Type B pancreatic cell (in vitro differentiated cells): ENCODE measurements around the gene TMEM141. TPM values are rescaled to one million over a fixed set of nuclear protein-coding genes. Genes with fewer than 3 reads are reported as not detected.
"Not testable (repeated sequence)": the region's sequence is repeated elsewhere in the genome, so short reads cannot be mapped to it uniquely, and the experiment has no call there.

Experiments
- DNase-seq: peaks from one replicate; pipeline ENCODE4 v3.0.0; 2021; ENCODE audit warnings: mixed read lengths; ENCODE audit not compliant: unreplicated experiment; ENCODE audit errors: extremely low spot score
- H3K27ac Mint-ChIP-seq: 2 replicates; pipeline ENCODE4 v1.8.0; 2021; ENCODE audit warnings: mild to moderate bottlenecking, mixed read lengths
- H3K27me3 Mint-ChIP-seq: 2 replicates; pipeline ENCODE4 v1.8.0; 2021; ENCODE audit warnings: mixed read lengths
- H3K36me3 Mint-ChIP-seq: 2 replicates; pipeline ENCODE4 v1.8.0; 2021; ENCODE audit warnings: mixed read lengths
- H3K4me1 Mint-ChIP-seq: one replicate; pipeline ENCODE4 v1.8.0; 2021; ENCODE audit warnings: mixed read lengths; ENCODE audit not compliant: unreplicated experiment
- H3K4me3 Mint-ChIP-seq: 2 replicates; pipeline ENCODE4 v1.8.0; 2021; ENCODE audit warnings: mild to moderate bottlenecking, mixed read lengths
- H3K9me3 Mint-ChIP-seq: 2 replicates; pipeline ENCODE4 v1.8.0; 2021; ENCODE audit warnings: mixed read lengths
- CTCF ChIP-seq: fragments of 200-600 bp; sonication (generic); conservative IDR thresholded peaks from 2 replicates; pipeline ENCODE4 v1.5.0; 2021; ENCODE audit warnings: antibody characterized with exemption, mild to moderate bottlenecking
- total RNA-seq: library from RNA; stranded (reverse); gene quantifications from 2 replicates; pipeline ENCODE4 v1.2.1, GENCODE V29; 2021; ENCODE audit warnings: low replicate concordance

Gene TMEM141
- total RNA-seq, 1 donor from 2014 or later = 62.3 TPM

- TF ChIP-seq CTCF = no peak
- peaks cover 7% of the 10 kb centered on the region for H3K4me1 Mint-ChIP-seq
- no peak overlapping the region for H3K27ac Mint-ChIP-seq
- peaks cover 13% of the 10 kb centered on the region for H3K27me3 Mint-ChIP-seq
- no peak overlapping the region for H3K4me3 Mint-ChIP-seq
- no peaks in the 10 kb centered on the region for H3K36me3 Mint-ChIP-seq
- H3K9me3 Mint-ChIP-seq = no peaks in the 10 kb centered on the region
- DNase-seq = no peak
These were observed 26.1 kb upstream of the TMEM141 start for GRCh38 chr9:136765041-136765440.

- peaks cover 13% of the 10 kb centered on the region for H3K27me3 Mint-ChIP-seq
- not testable (repeated sequence) for H3K9me3 Mint-ChIP-seq, H3K4me3 Mint-ChIP-seq, H3K4me1 Mint-ChIP-seq, H3K36me3 Mint-ChIP-seq, H3K27ac Mint-ChIP-seq, DNase-seq
These were observed 25.3 kb upstream of the TMEM141 start for GRCh38 chr9:136765745-136766409.

- not testable (repeated sequence) for DNase-seq, H3K4me3 Mint-ChIP-seq
- peaks cover 13% of the 10 kb centered on the region for H3K27me3 Mint-ChIP-seq
These were observed 24.6 kb upstream of the TMEM141 start for GRCh38 chr9:136766410-136767120.

GRCh38 chr9:136769710-136770191, 21.4 kb upstream of the TMEM141 start:
- TF ChIP-seq CTCF = peak; percentile 68
- Mint-ChIP-seq H3K36me3 (no peaks in the 10 kb centered on the region), H3K27ac (no peak overlapping the region), H3K4me1 (no peaks in the 10 kb centered on the region), H3K4me3 (no peak overlapping the region), H3K27me3 (peaks cover 13% of the 10 kb centered on the region), H3K9me3 (peaks cover 5% of the 10 kb centered on the region)
- DNase-seq = no peak

More at GRCh38 chr9:136766410-136767120, 24.6 kb upstream of the TMEM141 start:
- H3K4me1 Mint-ChIP-seq, H3K9me3 Mint-ChIP-seq, H3K36me3 Mint-ChIP-seq: not testable (repeated sequence)
- peak; percentile 72 for TF ChIP-seq CTCF
- peak overlapping the region; percentile 5 for H3K27ac Mint-ChIP-seq

GRCh38 chr9:136771907-136772415, 19.2 kb upstream of the TMEM141 start:
- no peak overlapping the region for H3K27ac Mint-ChIP-seq
- H3K27me3 Mint-ChIP-seq = peaks cover 11% of the 10 kb centered on the region
- H3K9me3 Mint-ChIP-seq = peaks cover 5% of the 10 kb centered on the region
- H3K4me3 Mint-ChIP-seq = no peak overlapping the region
- no peaks in the 10 kb centered on the region for H3K36me3 Mint-ChIP-seq
- no peak for DNase-seq
- peaks cover 2% of the 10 kb centered on the region for H3K4me1 Mint-ChIP-seq
- TF ChIP-seq CTCF = no peak
